GM12892 (cell line): ENCODE results near the gene UGCG.

Experiments used
- POLR2A ChIP-seq: IDR thresholded peaks from 2 replicates; pipeline ENCODE4 v1.6.1; 2011; ENCODE audit warnings: low read depth, low read length, control low read depth
- POLR2AphosphoS5 ChIP-seq: IDR thresholded peaks from 2 replicates; pipeline ENCODE4 v1.6.1; 2011; ENCODE audit warnings: low read depth, low read length, control low read depth
- TAF1 ChIP-seq: IDR thresholded peaks from 2 replicates; pipeline ENCODE4 v1.6.1; 2011; ENCODE audit warnings: low read depth, mild to moderate bottlenecking, control low read depth, low read length, borderline replicate concordance

DNA sequence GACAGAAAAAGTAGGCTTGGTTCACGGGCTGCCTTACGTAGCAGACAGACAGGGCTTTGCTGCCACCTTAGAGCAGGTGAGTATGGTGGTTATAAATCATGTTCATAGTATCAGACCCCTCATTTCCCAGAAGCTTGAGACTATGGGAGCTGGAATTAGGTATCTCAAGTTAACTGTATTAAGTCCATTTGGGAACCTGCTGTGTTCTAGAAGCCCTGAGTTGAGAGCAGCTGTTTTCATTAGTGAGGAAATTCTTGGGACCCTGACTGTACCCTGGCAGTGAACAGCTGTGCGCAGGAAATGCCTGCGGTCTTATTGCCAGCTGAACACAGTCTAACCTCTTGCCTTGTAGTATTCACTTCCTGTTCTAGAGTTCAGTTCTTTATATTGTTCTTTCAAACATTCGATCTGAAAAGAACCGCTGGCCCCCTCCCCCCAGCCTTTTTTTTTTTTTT lies 29.8 kb downstream of the UGCG start:
- TF ChIP-seq POLR2AphosphoS5 (peak; percentile 75), POLR2A (no peak), TAF1 (no peak)
